Naive thymus-derived CD4-positive, alpha-beta T cell (primary cell): Measurements from ENCODE around the gene MAGI3. TPM values are rescaled to one million over a fixed set of nuclear protein-coding genes. Genes with fewer than 3 reads are reported as not detected.
A peak's percentile ranks its signal among the peaks of the same experiment; 100 is the strongest.

Experiments
- ATAC-seq: fragments of 150-1000 bp; cut with Tn5 transposase; 2 replicates; pipeline ENCODE4 v1.10.0; 2021; ENCODE audit warnings: mild to moderate bottlenecking, moderate library complexity
- CTCF ChIA-PET: fragments of 350-600 bp; sonication (Branson Sonifier 250); formaldehyde crosslinking; loops from one replicate; lab custom pipeline; 2021; ENCODE audit warnings: antibody characterized with exemption; lab: Charles Lee
- POLR2A ChIA-PET: fragments of 350-600 bp; sonication (Branson Sonifier 250); formaldehyde crosslinking; loops from one replicate; lab custom pipeline; 2021; ENCODE audit warnings: antibody characterized with exemption, inconsistent platforms; lab: Charles Lee
- DNase-seq, 9 donors: peaks; one replicate each; pipeline versions ENCODE4 v3.0.0 to v3.0.0-alpha.2; 2020 to 2022; ENCODE audit warnings: mixed read lengths in 1 of 9
- H3K27ac ChIP-seq: one replicate; pipeline ENCODE4 v1.7.0; 2013; ENCODE audit warnings: mild to moderate bottlenecking, low read depth, low read length, moderate library complexity
- H3K27me3 ChIP-seq, 2 donors: one replicate each; pipeline ENCODE4 v1.7.0; 2013; ENCODE audit warnings: low read length in 2 of 2, mild to moderate bottlenecking in 2 of 2, moderate library complexity in 2 of 2; ENCODE audit not compliant: control insufficient read depth in 2 of 2, insufficient read depth in 2 of 2
- H3K36me3 ChIP-seq, 3 experiments: 1 replicate in 2 of 3; 2 replicates in 1 of 3; pipeline ENCODE4 v1.7.0; 2013; ENCODE audit warnings: low read length in 3 of 3, mild to moderate bottlenecking in 3 of 3, moderate library complexity in 1 of 3; ENCODE audit not compliant: insufficient read depth in 3 of 3, control insufficient read depth in 2 of 3
- H3K4me1 ChIP-seq, 2 donors: one replicate each; pipeline ENCODE4 v1.7.0; 2013; ENCODE audit warnings: low read length in 2 of 2, mild to moderate bottlenecking in 2 of 2, moderate library complexity in 1 of 2; ENCODE audit not compliant: control insufficient read depth in 2 of 2, insufficient read depth in 2 of 2
- H3K4me3 ChIP-seq: 2 replicates; pipeline ENCODE4 v1.7.0; 2013; ENCODE audit warnings: mild to moderate bottlenecking, low read length
- H3K9me3 ChIP-seq, 3 experiments: 1 replicate in 2 of 3; 2 replicates in 1 of 3; pipeline ENCODE4 v1.7.0; 2013; ENCODE audit warnings: low read length in 3 of 3; ENCODE audit not compliant: control insufficient read depth in 2 of 3
- H3K27ac Mint-ChIP-seq, 9 donors: one replicate each; pipeline ENCODE4 v1.8.0; 2020 to 2022; ENCODE audit warnings: mixed read lengths in 9 of 9, mild to moderate bottlenecking in 8 of 9, moderate library complexity in 5 of 9, inconsistent platforms in 2 of 9
- H3K27me3 Mint-ChIP-seq, 5 donors: one replicate each; pipeline ENCODE4 v1.8.0; 2021 to 2022; ENCODE audit warnings: mixed read lengths in 5 of 5, mild to moderate bottlenecking in 1 of 5
- H3K36me3 Mint-ChIP-seq, 5 donors: one replicate each; pipeline ENCODE4 v1.8.0; 2020 to 2022; ENCODE audit warnings: mixed read lengths in 5 of 5, mild to moderate bottlenecking in 3 of 5, inconsistent platforms in 1 of 5
- H3K4me1 Mint-ChIP-seq, 7 donors: one replicate each; pipeline ENCODE4 v1.8.0; 2020 to 2022; ENCODE audit warnings: mixed read lengths in 7 of 7, mild to moderate bottlenecking in 3 of 7, inconsistent platforms in 1 of 7
- H3K4me3 Mint-ChIP-seq, 10 donors: one replicate each; pipeline ENCODE4 v1.8.0; 2020 to 2022; ENCODE audit warnings: mild to moderate bottlenecking in 10 of 10, mixed read lengths in 10 of 10, moderate library complexity in 6 of 10, inconsistent platforms in 2 of 10
- H3K9me3 Mint-ChIP-seq, 11 donors: one replicate each; pipeline ENCODE4 v1.8.0; 2020 to 2022; ENCODE audit warnings: mixed read lengths in 11 of 11, mild to moderate bottlenecking in 4 of 11, inconsistent platforms in 1 of 11, moderate library complexity in 1 of 11
- intact Hi-C, 2 donors: fragments of 100-400 bp; cut with micrococcal nuclease; formaldehyde crosslinking; loops; one replicate each; pipeline ENCODE4 v1.15.1; 2023
- polyA plus RNA-seq, 2 donors: library from polyadenylated mRNA; unstranded; fragments of 300-500 nt; fragmentation: Illumina TruSeq; gene quantifications; one replicate each; pipeline ENCODE4 v1.2.3, GENCODE V29; 2021
- total RNA-seq, 6 experiments: library from RNA in 5 of 6; stranded (reverse) in 5 of 6; gene quantifications; 1 replicate in 5 of 6; 2 replicates in 1 of 6; pipeline ENCODE4 v1.2.3 and lab custom pipeline; 2021 to 2026

Gene MAGI3
- total and polyA plus RNA-seq, 7 experiments from 2014 or later = 3.6 to 8.8 (median 6.6) TPM

DNA sequence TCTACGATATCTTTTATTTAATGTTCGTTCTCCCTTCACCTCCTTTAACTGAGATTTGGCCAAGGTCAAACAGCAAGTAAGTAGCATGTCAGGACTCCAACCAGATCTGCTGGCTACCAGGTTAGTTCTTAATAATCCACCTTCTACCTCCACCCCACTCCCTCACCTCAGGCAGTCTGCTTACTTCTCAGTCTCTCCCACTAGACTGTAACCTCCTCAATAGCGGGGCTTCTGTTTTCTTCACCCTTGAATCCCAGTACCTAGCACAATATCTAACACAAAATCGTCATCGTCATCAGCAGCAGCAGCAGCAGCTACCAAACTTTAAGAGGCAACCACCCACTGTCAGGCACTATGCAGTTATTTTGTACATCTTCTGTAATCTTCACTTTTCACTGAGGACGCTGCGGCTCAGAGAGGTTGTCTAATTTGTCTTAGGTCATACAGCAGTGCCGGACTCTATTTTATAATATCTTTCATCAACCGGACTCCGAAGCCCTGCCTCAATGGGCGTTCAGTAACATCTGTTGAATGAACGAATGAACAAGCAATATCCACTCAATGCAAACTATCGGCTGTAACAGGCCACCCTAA is 859 bp upstream of the MAGI3 start:
- peaks cover 0 to 16% of the 10 kb centered on the region in 2 donors for H3K4me1 ChIP-seq
- no peaks in the 10 kb centered on the region for H3K36me3 Mint-ChIP-seq
- peaks cover 0 to 4% (median 0%) of the 10 kb centered on the region in 11 donors for H3K9me3 Mint-ChIP-seq
- DNase-seq (peak in 4 of 9 donors; percentile 17 to 26 (median 24)), ATAC-seq (no peak)
- peak overlapping the region; percentile 38 to 88 (median 71) for H3K27ac Mint-ChIP-seq
- H3K4me3 Mint-ChIP-seq = peak overlapping the region; percentile 84 to 98 (median 94)
- no peaks in the 10 kb centered on the region for H3K27me3 ChIP-seq
- peaks cover 0 to 39% (median 6%) of the 10 kb centered on the region in 5 donors for H3K27me3 Mint-ChIP-seq
- H3K36me3 ChIP-seq = peaks cover 0 to 6% (median 0%) of the 10 kb centered on the region in 3 experiments
- H3K27ac ChIP-seq = peak overlapping the region; percentile 71
- CTCF ChIA-PET = interaction anchor here (0.6 kb wide), 1 partner anchor 539 kb away, joined by 3 read pairs; the partner anchor contains the start of gene HIPK1
- POLR2A ChIA-PET = interaction anchor here (0.7 to 1.1 kb wide), 2 partner anchors 367 to 715 kb away, joined by 3 read pairs; partner anchors contain the start of gene MOV10
- no peaks in the 10 kb centered on the region for H3K9me3 ChIP-seq
- intact Hi-C loops = no loop called here
- H3K4me3 ChIP-seq = peak overlapping the region; percentile 88
- peaks cover 22 to 31% (median 26%) of the 10 kb centered on the region in 7 donors for H3K4me1 Mint-ChIP-seq

DNA sequence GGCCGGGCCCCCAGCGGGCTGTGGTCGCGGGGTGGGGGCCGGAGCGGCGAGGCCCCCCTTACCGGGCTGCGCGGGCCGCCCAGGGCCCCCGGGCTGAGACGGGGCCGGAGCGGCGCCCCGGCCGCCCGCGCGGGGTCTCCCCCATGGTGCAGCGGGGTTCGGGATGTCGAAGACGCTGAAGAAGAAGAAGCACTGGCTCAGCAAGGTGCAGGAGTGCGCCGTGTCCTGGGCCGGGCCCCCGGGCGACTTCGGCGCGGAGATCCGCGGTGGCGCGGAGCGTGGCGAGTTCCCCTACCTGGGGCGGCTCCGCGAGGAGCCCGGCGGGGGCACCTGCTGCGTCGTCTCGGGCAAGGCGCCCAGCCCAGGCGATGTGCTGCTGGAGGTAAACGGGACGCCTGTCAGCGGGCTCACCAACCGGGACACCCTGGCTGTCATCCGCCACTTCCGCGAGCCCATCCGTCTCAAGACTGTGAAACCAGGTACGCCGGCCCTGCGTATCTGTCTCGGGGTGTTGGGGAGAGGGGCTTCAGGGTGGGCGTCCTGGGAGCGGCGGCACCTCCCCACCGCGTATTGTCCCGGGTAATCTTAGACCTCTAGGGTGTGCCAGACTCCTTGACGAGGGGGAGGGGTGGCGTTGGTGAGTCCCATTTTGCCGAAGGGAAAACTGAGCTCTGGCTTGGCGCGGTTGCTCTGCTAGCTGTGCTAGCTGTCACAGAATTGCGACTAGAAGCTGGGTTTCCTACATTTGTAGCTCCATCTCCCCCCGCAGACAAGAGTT is 745 bp downstream of the MAGI3 start:
- Mint-ChIP-seq H3K27ac (peak overlapping the region; percentile 17 to 89 (median 59)), H3K27me3 (peaks cover 0 to 47% (median 6%) of the 10 kb centered on the region in 5 donors), H3K36me3 (no peaks in the 10 kb centered on the region), H3K4me1 (peaks cover 22 to 31% (median 26%) of the 10 kb centered on the region in 7 donors), H3K9me3 (peaks cover 0 to 4% (median 0%) of the 10 kb centered on the region in 11 donors), H3K4me3 (peak overlapping the region; percentile 82 to 98 (median 94))
- Histone ChIP-seq H3K36me3 (peaks cover 0 to 6% (median 0%) of the 10 kb centered on the region in 3 experiments), H3K27me3 (no peaks in the 10 kb centered on the region), H3K27ac (peak overlapping the region; percentile 71), H3K9me3 (no peaks in the 10 kb centered on the region), H3K4me3 (peak overlapping the region; percentile 88), H3K4me1 (peaks cover 0 to 16% of the 10 kb centered on the region in 2 donors)
- CTCF ChIA-PET = interaction anchor here (0.6 to 1.5 kb wide), 2 partner anchors 17 to 318 kb away, joined by 3 to 4 read pairs; partner anchors contain the start of gene LRIG2
- POLR2A ChIA-PET = interaction anchor here (1.0 to 1.3 kb wide), 4 partner anchors 17 to 951 kb away, joined by 3 to 4 read pairs (median 3); partner anchors contain the start of gene MOV10
- peak; percentile 19 for ATAC-seq
- intact Hi-C loops = loop anchor here (1.0 to 10.0 kb wide), 29 partner anchors 24 to 1671 kb away; partner anchors contain the start of genes BCAS2 (in 2 of the 2), CAPZA1 (in 2 of the 2), LRIG2 (in 2 of the 2) and PHTF1 (in 2 of the 2)
- DNase-seq = peak; percentile 34 to 57 (median 45)

DNA sequence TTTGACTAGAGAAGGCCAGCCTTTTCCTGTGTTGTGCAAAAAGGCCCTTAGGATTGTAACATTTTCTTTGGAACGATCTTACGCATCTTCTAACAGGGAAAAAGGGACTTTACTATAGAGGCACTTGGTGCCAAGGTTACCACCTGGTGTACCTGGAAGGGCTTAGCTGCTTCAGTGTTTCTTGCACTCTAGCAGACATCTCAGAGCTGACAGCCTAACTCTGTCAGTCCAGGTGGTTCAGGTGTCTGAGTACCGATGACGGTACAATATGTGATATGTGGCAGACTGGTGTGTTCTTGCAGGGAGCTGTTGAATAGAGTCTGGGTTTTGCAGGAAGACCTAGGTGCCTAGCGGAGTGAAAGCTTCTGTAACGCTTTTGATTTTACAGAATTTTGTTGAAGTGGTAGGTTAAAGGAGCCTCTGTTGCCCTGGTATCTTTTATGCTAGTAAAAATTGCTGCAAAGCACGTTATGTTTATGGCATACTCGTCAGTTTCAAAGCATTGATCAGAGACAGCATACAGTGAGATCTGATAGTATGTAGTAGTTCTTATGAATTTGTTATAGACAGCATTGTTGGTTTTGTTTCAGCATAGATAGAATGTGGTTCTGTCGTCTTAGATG is 1.4 kb downstream of the MAGI3 start:
- Mint-ChIP-seq H3K36me3 (no peaks in the 10 kb centered on the region), H3K4me1 (peaks cover 22 to 31% (median 26%) of the 10 kb centered on the region in 7 donors), H3K27ac (peak overlapping the region; percentile 5 to 89 (median 47)), H3K9me3 (peaks cover 0 to 4% (median 0%) of the 10 kb centered on the region in 11 donors), H3K4me3 (peak overlapping the region; percentile 77 to 98 (median 88)), H3K27me3 (peaks cover 0 to 51% (median 6%) of the 10 kb centered on the region in 5 donors)
- peaks cover 0 to 6% (median 0%) of the 10 kb centered on the region in 3 experiments for H3K36me3 ChIP-seq
- ChIA-PET POLR2A (interaction anchor here (1.0 to 1.3 kb wide), 3 partner anchors 16 to 950 kb away, joined by 3 to 4 read pairs (median 3); no protein-coding TSS in a partner anchor), CTCF (interaction anchor here (0.6 to 1.5 kb wide), 3 partner anchors 16 to 319 kb away, joined by 3 to 4 read pairs (median 3); partner anchors contain the start of gene LRIG2)
- peak in 7 of 9 donors; percentile 41 to 52 (median 43) for DNase-seq
- H3K9me3 ChIP-seq = no peaks in the 10 kb centered on the region
- intact Hi-C loops = loop anchor here (1.0 to 10.0 kb wide), 25 partner anchors 9 to 1671 kb away; partner anchors contain the start of genes CAPZA1 (in 2 of the 2), LRIG2 (in 2 of the 2), PHTF1 (in 2 of the 2) and ST7L (in 2 of the 2)
- peak overlapping the region; percentile 88 for H3K4me3 ChIP-seq
- H3K27ac ChIP-seq = peak overlapping the region; percentile 71
- H3K27me3 ChIP-seq = no peaks in the 10 kb centered on the region
- peaks cover 0 to 16% of the 10 kb centered on the region in 2 donors for H3K4me1 ChIP-seq
- ATAC-seq = peak; percentile 16

DNA sequence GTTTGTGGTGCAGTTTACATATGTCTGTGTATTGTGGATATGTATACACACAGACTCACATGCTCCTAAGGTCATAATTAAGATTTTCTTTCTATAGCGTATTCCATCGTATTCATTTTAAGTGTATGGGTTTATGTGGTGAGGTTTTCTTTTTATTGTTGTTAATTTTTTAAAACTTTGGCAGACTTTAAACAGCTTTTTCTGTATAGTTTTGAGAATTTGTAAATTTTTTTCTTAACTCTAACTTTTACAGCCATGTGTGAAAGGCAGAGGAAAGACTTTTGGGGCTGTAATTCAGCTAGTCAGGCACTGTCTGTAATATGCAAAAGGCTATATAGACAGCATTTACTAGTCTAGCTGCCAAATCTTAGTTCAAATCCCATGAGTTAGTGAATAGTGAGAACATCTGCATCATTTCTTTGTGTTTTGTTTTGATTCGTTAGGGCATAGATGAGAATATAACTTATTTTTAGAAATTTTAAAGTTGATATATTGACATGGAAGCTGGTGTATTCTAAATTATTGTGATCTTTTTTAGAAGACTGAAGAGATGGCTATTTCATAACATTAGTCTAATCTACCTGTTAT is 2.3 kb downstream of the MAGI3 start:
- no peaks in the 10 kb centered on the region for H3K9me3 ChIP-seq
- ChIA-PET POLR2A (interaction anchor here (0.5 to 1.1 kb wide), 3 partner anchors 316 to 1328 kb away, joined by 3 read pairs; no protein-coding TSS in a partner anchor), CTCF (interaction anchor here (0.6 to 1.5 kb wide), 3 partner anchors 15 to 292 kb away, joined by 3 to 4 read pairs (median 3); no protein-coding TSS in a partner anchor)
- no peak for DNase-seq
- Mint-ChIP-seq H3K4me3 (peak overlapping the region in 1 of 10 donors; percentile 87), H3K27ac (no peak overlapping the region), H3K9me3 (peaks cover 0 to 4% (median 0%) of the 10 kb centered on the region in 11 donors), H3K36me3 (no peaks in the 10 kb centered on the region), H3K4me1 (peaks cover 22 to 31% (median 26%) of the 10 kb centered on the region in 7 donors), H3K27me3 (peaks cover 0 to 54% (median 11%) of the 10 kb centered on the region in 5 donors)
- peaks cover 0 to 16% of the 10 kb centered on the region in 2 donors for H3K4me1 ChIP-seq
- no peak overlapping the region for H3K27ac ChIP-seq
- H3K36me3 ChIP-seq = peaks cover 0 to 6% (median 0%) of the 10 kb centered on the region in 3 experiments
- no peak overlapping the region for H3K4me3 ChIP-seq
- no peaks in the 10 kb centered on the region for H3K27me3 ChIP-seq
- no peak for ATAC-seq
- intact Hi-C loops = loop anchor here (1.0 to 10.0 kb wide), 15 partner anchors 8 to 1190 kb away; partner anchors contain the start of genes BCAS2 (in 1 of the 2), CAPZA1 (in 1 of the 2), CTTNBP2NL (in 1 of the 2) and PHTF1 (in 1 of the 2)

DNA sequence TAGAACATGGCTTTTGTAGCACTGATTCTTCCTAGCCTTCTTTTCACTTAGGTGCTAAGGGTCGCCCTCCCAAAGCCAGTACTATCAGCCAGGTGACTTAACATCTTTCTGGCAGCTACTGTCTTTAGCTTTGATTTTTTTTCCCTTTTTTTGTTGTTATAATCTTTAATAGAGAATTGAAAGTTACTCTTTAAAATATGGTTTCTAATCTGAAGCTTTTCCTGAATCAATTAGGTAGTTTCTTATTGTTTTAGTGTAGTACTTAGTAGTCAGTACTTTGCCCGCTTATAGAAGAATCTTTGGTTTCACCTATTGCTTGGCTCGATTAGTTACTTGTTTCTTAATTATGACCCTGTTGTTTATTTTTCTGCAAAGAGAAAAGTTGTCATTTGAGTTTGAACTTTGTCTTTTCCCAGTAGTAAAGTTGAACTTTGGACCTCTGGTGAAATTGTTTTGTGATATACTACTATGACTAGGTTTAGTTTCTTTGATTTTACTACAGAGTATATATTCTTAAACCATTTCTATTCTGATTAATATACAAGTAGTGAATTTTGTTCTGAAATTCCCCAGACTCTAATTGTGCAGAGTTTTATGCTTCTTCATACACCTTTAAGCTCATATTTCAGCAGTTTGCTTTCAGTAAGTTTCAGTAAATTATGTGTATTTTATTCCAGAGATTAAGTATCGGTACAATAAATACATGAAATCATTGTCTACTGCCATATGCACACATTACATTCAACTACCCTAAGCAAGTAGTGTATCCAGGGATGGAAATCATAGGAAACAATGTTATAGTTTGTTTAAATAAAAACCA is 3.9 kb downstream of the MAGI3 start:
- no peak overlapping the region for H3K4me3 Mint-ChIP-seq
- no peaks in the 10 kb centered on the region for H3K9me3 Mint-ChIP-seq
- ChIA-PET POLR2A (interaction anchor here (0.6 to 0.8 kb wide), 2 partner anchors 9 to 615 kb away, joined by 3 to 4 read pairs; no protein-coding TSS in a partner anchor), CTCF (no interaction called here)
- Histone ChIP-seq H3K27me3 (no peaks in the 10 kb centered on the region), H3K4me3 (no peak overlapping the region), H3K36me3 (peaks cover 0 to 6% (median 0%) of the 10 kb centered on the region in 3 experiments), H3K9me3 (no peaks in the 10 kb centered on the region), H3K4me1 (peaks cover 0 to 6% of the 10 kb centered on the region in 2 donors), H3K27ac (no peak overlapping the region)
- intact Hi-C loops = loop anchor here (5.0 to 10.0 kb wide), 13 partner anchors 58 to 1188 kb away; partner anchors contain the start of genes BCAS2 (in 1 of the 2), CAPZA1 (in 1 of the 2), CTTNBP2NL (in 1 of the 2) and PHTF1 (in 1 of the 2)
- H3K27ac Mint-ChIP-seq = no peak overlapping the region
- no peaks in the 10 kb centered on the region for H3K36me3 Mint-ChIP-seq
- no peak for ATAC-seq
- peaks cover 0 to 55% (median 21%) of the 10 kb centered on the region in 5 donors for H3K27me3 Mint-ChIP-seq
- no peak for DNase-seq
- peaks cover 13 to 22% (median 20%) of the 10 kb centered on the region in 7 donors for H3K4me1 Mint-ChIP-seq
